NCI-H774 (cell line): ENCODE data around the gene SOCS3.
A peak's percentile ranks its signal among the peaks of the same experiment; 100 is the strongest.
"Not testable (repeated sequence)": the region's sequence is repeated elsewhere in the genome, so short reads cannot be mapped to it uniquely, and the experiment has no call there.

Source experiments
- DNase-seq: peaks from one replicate; lab custom pipeline; 2025; lab: John Stamatoyannopoulos, UW

SOCS3 gene

GRCh38 chr17:78329263-78330059, 30.4 kb downstream of the SOCS3 start:
- DNase-seq, result no peak

GRCh38 chr17:78327880-78328279, 32.0 kb downstream of the SOCS3 start:
- DNase-seq, result no peak

GRCh38 chr17:78325076-78325687, 34.7 kb downstream of the SOCS3 start:
- no peak for DNase-seq

- no peak for DNase-seq
Measured at GRCh38 chr17:78324391-78325075, 35.3 kb downstream of the SOCS3 start.

GRCh38 chr17:78323826-78324390, 36.0 kb downstream of the SOCS3 start:
- DNase-seq, result no peak

GRCh38 chr17:78322858-78323455, 36.9 kb downstream of the SOCS3 start:
- DNase-seq, result no peak

- no peak for DNase-seq
Measured at GRCh38 chr17:78322327-78322857, 37.5 kb downstream of the SOCS3 start.

GRCh38 chr17:78318843-78319242, 41.0 kb downstream of the SOCS3 start:
- no peak for DNase-seq

- no peak for DNase-seq
Measured at GRCh38 chr17:78318407-78318806, 41.5 kb downstream of the SOCS3 start.

GRCh38 chr17:78317794-78318400, 42.0 kb downstream of the SOCS3 start:
- DNase-seq, result no peak

GRCh38 chr17:78316867-78317789, 42.7 kb downstream of the SOCS3 start:
- DNase-seq, result no peak

GRCh38 chr17:78316115-78316866, 43.6 kb downstream of the SOCS3 start:
- DNase-seq, result no peak

GRCh38 chr17:78315355-78316114, 44.3 kb downstream of the SOCS3 start:
- no peak for DNase-seq

GRCh38 chr17:78314683-78315354, 45.1 kb downstream of the SOCS3 start:
- DNase-seq, result no peak

GRCh38 chr17:78313735-78314648, 45.9 kb downstream of the SOCS3 start:
- peak; percentile 95 for DNase-seq

- not testable (repeated sequence) for DNase-seq
Measured at GRCh38 chr17:78309659-78310255, 50.1 kb downstream of the SOCS3 start.
